Upper lobe of left lung (tissue), 4 donors: ENCODE data around the gene ATP9A.

Experiments
- CTCF ChIP-seq, 6 experiments: fragments of 450-650 bp in 4 of 6; fragments of 200-600 bp in 2 of 6; sonication (generic) in 2 of 6; IDR thresholded peaks; one replicate each; pipeline ENCODE4 v1.5.1; 2016 to 2019; ENCODE audit warnings: antibody characterized with exemption in 6 of 6
- EP300 ChIP-seq, 4 donors: sonication (generic); formaldehyde crosslinking; IDR thresholded peaks; one replicate each; pipeline ENCODE4 v1.5.1; 2017; ENCODE audit warnings: antibody characterized with exemption in 4 of 4, control low read depth in 2 of 4
- POLR2A ChIP-seq, 4 donors: fragments of 450-650 bp; IDR thresholded peaks; one replicate each; pipeline ENCODE4 v1.5.1; 2016 to 2017; ENCODE audit warnings: antibody characterized with exemption in 4 of 4, mild to moderate bottlenecking in 2 of 4
- POLR2AphosphoS5 ChIP-seq, 2 donors: sonication (generic); formaldehyde crosslinking; IDR thresholded peaks; one replicate each; pipeline ENCODE4 v1.5.1; 2017; ENCODE audit warnings: antibody characterized with exemption in 2 of 2

- TF ChIP-seq POLR2A (IDR thresholded peaks at IDR 0.05): no peak
- no peak for TF ChIP-seq CTCF (IDR thresholded peaks at IDR 0.05)
- TF ChIP-seq EP300 (IDR thresholded peaks at IDR 0.05): no peak
- TF ChIP-seq POLR2AphosphoS5 (IDR thresholded peaks at IDR 0.05): no peak
These were observed 161.0 kb downstream of the ATP9A start for GRCh38 chr20:51607170-51607569.
